ENCODE results near the gene TIMM17A.
"Not testable (repeated sequence)": the region's sequence is repeated elsewhere in the genome, so short reads cannot be mapped to it uniquely, and the experiment has no call there.

Gene TIMM17A

GRCh38 chr1:201941420-201942128 lies 13.7 kb upstream of the TIMM17A start:
- no peak for DNase-seq

GRCh38 chr1:201942129-201942495 lies 13.2 kb upstream of the TIMM17A start:
- no peak for DNase-seq

GRCh38 chr1:201944002-201944401 lies 11.3 kb upstream of the TIMM17A start:
- DNase-seq = no peak

GRCh38 chr1:201944639-201945038 lies 10.7 kb upstream of the TIMM17A start:
- no peak for DNase-seq

DNA sequence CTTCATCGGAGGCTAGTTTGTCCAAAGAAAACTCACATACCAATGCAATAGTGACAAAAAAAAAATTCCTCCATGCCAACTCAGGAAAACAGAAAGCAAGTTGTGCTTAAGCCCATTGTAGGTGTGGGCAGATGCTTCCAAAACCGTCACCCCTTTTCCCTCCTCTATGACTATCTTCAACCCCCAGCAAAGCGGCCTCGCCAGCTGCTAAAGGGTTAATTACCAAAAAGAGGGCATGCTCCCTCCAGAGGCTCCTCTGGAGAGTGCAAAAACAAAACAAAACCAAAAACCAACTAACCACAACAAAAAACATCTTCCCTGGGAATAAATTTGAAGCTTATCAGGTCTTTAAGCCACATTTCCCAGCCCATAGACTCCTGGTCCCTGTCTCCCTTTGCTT lies 10.1 kb upstream of the TIMM17A start:
- peak; percentile 43 for DNase-seq

- DNase-seq = no peak
Measured at GRCh38 chr1:201945863-201946223, 9.5 kb upstream of the TIMM17A start.

DNA sequence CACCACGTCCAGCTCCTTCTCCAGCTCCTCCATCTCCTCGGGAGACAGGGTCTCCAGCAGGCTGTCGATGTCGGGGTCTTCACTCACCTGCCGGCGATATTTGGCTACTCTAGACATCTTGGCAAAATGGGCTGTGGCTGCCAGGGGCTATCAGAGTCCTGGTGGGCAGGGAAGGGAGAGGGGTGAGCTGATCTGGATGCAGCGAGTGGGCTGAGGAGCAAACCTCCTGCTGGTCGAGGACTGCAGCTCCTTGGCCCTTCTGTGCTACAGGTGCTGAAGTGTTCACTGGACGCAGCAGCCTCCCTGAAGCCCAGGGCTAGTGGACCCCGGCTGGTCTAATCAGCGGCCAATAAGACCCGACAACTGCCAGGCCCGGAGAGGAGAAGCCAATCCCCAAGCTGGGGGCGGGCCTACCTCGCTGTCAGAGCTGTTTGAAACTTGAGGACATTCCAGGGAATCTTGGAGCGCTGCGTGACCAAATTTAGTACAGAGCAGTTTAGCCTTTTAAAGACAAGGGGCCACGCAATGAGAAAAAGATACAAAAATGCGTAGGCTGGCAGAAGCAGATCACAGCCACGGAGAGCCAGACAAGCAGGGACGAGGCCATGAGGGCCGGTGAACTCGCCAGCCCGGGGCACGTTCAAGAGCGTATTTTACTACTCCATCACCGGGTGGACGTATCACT lies 8.9 kb upstream of the TIMM17A start, which contains the start of gene LMOD1:
Gene LMOD1, minus strand, starts transcription at position 325 of the 685 bp plus-strand sequence. Its CDS starts 208 bp downstream, at position 117.
- peak; percentile 46 for DNase-seq

GRCh38 chr1:201947697-201948008 lies 7.7 kb upstream of the TIMM17A start:
- no peak for DNase-seq

GRCh38 chr1:201949491-201949890 lies 5.8 kb upstream of the TIMM17A start:
- DNase-seq = no peak

DNA sequence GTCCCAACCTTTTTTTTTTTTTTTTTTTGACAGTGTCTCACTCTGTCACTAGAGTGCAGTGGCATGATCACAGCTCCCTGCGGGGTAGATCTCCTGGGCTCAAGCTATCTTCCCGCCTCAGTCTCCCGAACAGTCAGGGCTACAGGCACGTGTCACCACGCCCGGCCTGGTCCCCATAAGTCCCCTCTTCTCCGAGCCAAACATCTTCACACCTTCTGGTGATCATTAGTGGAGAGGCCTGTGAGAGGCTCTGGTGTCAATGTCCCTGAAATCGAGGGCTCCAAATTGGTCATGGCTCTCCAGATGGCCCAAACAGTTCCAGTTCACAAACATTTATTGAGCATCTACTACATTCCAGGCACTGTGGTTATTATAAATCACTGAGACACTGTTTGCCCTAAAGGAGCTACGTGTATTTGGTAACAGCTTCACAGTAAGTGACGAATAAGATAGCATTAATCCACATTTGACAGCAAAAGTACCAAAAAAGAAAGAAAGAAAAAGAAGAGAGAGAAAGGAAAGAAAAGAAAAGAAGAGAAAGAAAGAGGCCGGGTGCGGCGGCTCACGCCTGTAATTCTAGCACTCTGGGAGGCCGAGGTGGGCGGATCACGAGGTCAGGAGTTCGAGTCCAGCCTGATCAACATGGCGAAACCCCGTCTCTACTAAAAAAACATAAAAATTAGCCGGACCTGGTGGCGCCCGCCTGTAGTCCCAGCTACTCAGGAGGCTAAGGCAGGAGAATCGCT lies 867 bp upstream of the TIMM17A start:
- no peak for DNase-seq

- DNase-seq = peak; percentile 61
Measured at GRCh38 chr1:201955729-201956143, 433 bp downstream of the TIMM17A start.

- DNase-seq = no peak
Measured at GRCh38 chr1:201958348-201958747, 3.0 kb downstream of the TIMM17A start.

GRCh38 chr1:201962382-201962781 lies 7.1 kb downstream of the TIMM17A start:
- not testable (repeated sequence) for DNase-seq

GRCh38 chr1:201964261-201964660 lies 9.0 kb downstream of the TIMM17A start:
- no peak for DNase-seq

DNA sequence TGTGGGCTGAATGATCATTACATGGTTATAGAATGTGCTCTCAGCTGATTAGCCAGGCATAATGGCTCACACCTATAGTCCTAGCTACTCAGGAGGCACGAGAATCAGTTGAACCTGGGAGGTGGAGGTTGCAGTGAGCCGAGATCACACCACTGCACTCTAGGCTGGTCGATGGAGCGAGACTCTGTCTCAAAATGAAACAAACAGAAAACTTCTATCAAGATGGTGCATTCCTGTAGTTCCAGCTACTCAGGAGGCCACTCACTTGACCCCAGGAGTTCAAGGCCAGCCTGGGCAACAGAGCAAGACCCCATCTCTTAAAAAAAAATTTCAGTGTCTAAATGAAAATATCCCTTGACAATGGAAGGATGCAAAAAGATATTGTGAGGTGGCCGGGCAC lies 10.9 kb downstream of the TIMM17A start:
- DNase-seq = no peak

DNA sequence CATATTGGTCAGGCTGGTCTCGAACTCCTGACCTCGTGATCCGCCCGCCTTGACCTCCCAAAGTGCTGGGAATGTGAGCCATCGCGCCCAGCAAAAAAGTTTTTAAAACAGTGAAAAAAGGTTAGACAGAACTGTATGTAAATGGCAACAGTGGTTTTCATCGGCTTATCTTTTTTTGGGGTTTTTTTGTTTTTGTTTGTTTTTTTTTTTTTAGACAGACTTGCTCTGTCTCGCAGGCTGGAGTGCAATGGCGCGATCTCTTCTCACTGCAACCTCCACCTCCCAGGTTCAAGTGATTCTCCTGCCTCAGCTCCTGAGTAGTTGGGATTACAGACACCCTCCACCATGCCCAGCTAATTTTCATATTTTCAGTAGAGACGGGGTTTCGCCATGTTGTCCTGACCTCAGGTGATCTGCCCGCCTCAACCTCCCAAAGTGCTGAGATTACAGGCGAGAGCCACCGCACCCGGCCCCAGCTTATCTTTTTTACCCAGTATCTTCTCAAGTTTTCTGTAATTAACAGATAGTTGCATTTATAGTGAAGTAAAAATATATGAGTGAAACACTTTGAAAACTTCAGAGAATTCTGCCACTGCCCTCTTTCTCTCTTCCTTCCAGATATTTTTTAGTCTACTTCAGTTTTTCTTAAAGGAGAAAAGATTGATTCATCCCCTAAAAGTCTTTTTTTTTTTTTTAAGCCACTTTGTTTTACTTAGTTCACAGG lies 13.1 kb downstream of the TIMM17A start:
- peak; percentile 50 for DNase-seq

GRCh38 chr1:201970334-201971159 lies 15.2 kb downstream of the TIMM17A start:
- DNase-seq = peak; percentile 57

DNA sequence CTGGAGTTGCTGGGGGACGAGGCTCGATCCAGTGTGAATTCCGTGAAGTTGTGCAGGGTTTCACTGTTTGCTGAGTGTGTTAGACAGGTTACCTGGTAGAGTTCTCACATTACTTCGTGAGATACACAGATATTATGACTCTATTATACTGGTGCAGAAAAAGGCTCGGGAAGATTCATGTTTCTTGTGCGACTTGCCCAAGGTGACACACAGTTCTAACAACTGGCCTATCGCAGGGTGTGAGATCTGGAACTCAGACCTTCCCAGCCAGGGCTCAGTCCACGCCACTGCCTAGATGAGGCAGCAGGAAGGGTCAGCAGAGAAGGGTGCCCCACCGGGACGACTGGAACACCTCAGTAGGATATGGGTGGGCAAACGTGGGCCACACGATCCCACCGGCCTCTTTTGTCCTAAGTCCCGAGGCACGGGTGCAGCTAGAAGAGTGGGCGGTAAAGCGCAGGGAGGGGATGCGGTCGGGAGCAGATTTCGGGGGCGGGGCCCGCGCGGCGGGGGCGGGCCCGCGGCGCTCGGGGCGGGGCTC lies 26.8 kb downstream of the TIMM17A start:
- peak; percentile 65 for DNase-seq

DNA sequence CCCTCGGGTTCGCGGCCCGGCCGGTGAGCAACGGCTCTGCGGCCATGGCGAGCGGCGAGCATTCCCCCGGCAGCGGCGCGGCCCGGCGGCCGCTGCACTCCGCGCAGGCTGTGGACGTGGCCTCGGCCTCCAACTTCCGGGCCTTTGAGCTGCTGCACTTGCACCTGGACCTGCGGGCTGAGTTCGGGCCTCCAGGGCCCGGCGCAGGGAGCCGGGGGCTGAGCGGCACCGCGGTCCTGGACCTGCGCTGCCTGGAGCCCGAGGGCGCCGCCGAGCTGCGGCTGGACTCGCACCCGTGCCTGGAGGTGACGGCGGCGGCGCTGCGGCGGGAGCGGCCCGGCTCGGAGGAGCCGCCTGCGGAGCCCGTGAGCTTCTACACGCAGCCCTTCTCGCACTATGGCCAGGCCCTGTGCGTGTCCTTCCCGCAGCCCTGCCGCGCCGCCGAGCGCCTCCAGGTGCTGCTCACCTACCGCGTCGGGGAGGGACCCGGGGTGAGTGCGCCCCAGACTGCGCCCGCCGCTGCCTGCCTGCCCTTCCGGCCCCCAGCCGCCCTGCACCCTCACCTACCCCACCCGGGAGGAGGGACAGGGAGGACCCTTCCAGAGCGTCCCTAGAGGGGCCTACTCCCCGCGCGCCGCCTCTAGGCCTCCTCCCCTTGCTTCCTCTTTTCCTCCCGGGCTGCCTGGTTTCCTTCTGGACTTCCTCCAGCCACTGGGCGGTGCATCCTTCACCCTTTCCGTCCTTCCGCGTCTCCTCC lies 27.5 kb downstream of the TIMM17A start, which contains the start of gene RNPEP:
Gene RNPEP, plus strand, starts transcription at position 26 of the 757 bp plus-strand sequence. Its CDS starts 19 bp downstream, at position 45.
- no peak for DNase-seq

- DNase-seq = peak; percentile 67
Measured at GRCh38 chr1:201983380-201983805, 28.1 kb downstream of the TIMM17A start.

DNA sequence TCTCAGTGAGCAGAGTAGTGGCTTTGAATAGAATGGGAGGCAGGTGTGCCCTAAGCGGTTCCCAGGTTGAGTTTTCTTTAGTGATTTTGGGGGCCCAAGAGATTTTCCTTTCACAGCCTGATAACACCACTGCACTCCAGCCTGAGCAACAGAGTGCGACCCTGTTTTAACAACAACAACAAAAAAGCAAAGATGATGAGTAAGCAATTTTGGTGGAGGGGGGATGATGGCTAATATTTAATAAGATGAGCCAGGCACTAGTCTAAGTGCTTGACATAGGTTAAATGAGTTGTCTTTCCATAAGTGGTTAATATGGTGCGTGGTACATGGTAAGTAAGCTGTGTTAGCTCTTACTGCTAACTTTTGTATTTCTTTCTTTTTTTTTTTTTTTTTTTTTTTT lies 29.1 kb downstream of the TIMM17A start:
- no peak for DNase-seq
